ENCODE measurements around the gene CD59. TPM values are rescaled to one million over a fixed set of nuclear protein-coding genes. Genes with fewer than 3 reads are reported as not detected.
"Not testable (repeated sequence)": the region's sequence is repeated elsewhere in the genome, so short reads cannot be mapped to it uniquely, and the experiment has no call there.

CD59 gene
- total RNA-seq, 1 donor from 2014 or later: 546 TPM

GRCh38 chr11:33694346-33695050 lies 41.7 kb downstream of the CD59 start:
- DNase-seq (ENCODE audit: low spot score): no peak

DNA sequence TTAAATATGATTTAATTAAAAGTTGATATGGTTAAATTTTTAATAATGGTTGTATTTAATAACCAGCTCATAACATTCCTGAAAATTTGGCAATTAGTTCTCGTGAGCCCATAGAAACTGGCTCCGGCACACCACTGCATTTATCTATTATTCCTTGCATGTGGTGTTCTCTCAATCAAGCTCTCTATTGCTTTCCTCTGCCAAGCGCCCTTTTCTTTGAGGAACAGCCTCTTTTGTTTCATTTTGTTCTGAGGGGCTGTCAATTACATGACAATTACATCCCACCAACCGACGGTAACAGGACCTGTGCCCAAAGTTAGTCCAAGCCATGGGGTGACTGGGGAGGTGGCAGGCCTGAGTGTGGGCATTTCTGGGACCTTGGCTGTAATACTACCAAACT lies 43.7 kb downstream of the CD59 start:
- DNase-seq (ENCODE audit: low spot score): no peak

- DNase-seq (ENCODE audit: low spot score): peak; percentile 77
Measured at GRCh38 chr11:33692013-33692504, 44.2 kb downstream of the CD59 start.

GRCh38 chr11:33691066-33691864 lies 45.0 kb downstream of the CD59 start:
- DNase-seq (ENCODE audit: low spot score): no peak

DNA sequence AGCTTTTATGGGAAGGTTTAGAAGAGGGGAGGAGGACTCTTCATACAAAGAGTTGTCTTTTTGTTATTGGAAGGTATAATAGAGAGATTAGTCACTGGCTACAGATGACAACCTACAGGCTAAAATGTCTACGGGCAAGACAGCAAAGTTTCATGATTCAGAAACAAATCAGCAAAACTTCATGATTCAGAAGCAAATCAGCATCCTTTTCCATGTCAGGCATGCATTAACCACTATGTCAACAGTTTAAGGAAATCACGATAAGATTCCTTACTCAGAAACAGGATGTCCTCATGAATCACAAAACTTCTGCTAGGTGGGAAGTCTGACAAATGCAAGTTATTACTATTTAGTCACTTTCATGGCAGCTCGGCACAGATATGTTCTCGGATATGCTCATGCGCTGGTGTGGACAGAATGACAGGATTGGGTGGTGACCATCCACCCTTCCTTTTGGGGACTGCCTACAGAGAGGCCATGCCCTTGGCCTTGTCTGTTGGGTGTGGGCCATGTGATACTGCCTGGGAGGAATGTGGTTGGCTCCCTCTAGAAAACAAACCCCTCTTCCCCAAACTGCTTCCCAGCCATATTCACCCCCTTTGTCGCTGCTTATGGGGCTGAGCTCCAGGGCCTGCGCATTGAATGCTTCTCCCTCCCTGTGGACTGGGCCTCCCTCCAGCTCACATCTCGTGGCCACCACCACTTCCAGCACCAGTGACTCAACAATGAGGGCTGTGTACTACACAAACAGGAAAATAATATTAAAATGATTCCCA lies 45.7 kb downstream of the CD59 start:
- DNase-seq (ENCODE audit: low spot score): peak; percentile 61

- no peak for DNase-seq (ENCODE audit: low spot score)
Measured at GRCh38 chr11:33689501-33689900, 46.7 kb downstream of the CD59 start.

DNA sequence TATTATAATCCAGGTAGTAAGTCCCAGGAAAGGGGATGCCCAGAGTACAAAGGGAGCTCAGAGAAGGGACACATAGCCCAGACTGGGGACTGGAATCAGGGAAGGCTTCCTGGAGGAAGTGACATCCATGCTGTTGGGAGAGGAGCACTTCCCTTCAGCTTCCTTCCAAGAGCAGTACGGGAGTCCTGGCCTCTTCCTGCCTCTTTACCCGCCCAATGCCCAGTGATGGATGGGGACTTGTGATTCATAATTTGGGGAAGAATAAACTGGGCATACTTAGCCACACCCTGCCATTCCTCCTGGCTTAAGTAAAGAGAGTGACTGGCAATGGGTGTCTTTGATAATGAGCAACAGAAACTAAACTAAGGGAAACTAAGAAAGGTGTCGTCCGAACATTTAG lies 47.1 kb downstream of the CD59 start:
- no peak for DNase-seq (ENCODE audit: low spot score)

DNA sequence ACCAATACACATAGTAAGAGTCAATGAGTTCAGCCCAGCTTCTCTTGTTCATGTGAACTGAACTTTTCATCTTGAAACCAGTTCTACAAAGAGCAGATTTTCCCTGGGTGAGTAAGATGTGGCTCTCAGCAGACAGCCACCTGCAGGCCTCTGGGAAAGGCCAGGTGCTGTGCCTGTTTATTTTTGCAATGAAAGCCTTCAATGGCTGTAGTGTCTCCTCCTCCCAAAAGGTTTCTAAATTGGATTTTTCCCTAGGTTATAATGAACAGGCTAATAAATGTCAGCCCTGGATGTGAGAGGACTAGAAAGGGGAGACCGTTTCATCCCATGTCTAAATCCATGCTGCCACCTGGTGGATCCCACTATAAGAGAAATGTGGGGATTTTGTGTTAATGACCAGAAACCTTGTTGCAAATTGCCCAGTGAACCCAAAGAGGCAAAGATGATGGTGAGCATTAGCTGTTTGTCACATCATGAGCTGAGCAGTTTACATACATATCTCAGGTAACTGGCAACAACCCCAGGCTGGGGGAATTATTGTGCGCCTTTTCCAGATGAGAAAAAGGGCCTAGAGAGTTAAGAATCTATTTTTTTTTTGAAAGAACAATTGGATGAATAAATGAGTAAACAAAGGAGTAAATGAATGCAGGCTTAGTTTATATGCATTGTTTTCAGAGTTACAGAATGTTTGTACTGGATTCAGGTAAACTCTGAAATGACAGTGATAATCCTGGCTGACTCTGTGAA lies 48.3 kb downstream of the CD59 start:
- DNase-seq (ENCODE audit: low spot score): no peak

- DNase-seq (ENCODE audit: low spot score): peak; percentile 32
Measured at GRCh38 chr11:33685082-33685481, 51.1 kb downstream of the CD59 start.

GRCh38 chr11:33684003-33684706 lies 52.1 kb downstream of the CD59 start:
- DNase-seq (ENCODE audit: low spot score): no peak

- peak; percentile 43 for DNase-seq (ENCODE audit: low spot score)
Measured at GRCh38 chr11:33682446-33682845, 53.8 kb downstream of the CD59 start.

- no peak for DNase-seq (ENCODE audit: low spot score)
Measured at GRCh38 chr11:33682019-33682418, 54.2 kb downstream of the CD59 start.

DNA sequence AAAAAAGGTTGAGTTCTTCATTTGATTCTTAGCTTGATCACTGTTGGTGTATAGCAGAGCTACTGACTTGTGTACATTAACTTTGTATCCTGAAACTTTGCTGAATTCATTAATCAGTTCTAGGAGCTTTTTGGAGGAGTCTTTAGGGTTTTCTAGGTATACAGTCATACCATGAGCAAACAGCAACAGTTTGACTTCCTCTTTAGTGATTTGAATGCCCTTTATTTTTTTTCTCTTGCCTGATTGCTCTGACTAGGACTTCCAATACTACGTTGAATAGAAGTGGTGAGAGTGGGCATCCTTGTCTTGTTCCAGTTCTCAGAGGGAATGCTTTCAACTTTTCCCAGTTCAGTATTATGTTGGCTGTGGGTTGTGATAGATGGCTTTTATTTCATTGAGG lies 57.6 kb downstream of the CD59 start:
- not testable (repeated sequence) for DNase-seq (ENCODE audit: low spot score)

DNA sequence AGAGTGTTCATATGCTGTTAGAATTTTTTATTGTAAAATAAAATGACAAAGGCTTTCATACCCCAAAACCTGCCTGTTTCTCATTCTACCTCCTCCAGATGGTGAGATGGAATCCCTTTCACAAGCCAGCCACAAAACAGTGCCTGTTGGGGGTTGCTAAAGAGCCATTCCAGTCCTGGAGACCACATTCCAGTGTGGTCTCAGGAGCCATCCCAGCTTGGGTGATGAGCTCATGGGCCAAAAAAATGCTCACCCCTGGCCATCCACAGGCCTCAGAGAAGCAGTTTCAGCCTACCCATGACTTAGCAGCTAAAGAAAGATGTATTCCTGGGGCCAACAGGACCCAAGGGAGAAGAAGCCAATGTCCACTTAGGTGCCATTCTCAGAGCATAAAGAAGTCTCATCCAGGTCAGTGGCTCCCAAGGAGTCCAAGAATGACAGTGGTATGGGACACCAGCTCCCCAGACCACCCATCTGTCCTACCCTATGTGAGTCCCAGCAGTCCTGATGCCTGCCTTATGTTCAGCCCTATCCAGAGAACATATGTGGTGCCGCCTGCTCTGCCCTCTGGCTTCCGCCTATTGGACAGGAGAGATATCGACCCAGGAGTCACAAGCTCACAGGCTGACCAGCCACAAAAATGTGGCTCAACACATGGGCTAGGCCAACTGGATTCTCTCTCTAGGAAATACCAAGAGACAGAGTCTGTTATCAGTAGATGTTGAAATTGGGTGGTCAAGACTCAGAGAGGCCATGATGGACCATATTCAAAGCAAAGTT lies 62.0 kb downstream of the CD59 start:
- DNase-seq (ENCODE audit: low spot score): no peak

DNA sequence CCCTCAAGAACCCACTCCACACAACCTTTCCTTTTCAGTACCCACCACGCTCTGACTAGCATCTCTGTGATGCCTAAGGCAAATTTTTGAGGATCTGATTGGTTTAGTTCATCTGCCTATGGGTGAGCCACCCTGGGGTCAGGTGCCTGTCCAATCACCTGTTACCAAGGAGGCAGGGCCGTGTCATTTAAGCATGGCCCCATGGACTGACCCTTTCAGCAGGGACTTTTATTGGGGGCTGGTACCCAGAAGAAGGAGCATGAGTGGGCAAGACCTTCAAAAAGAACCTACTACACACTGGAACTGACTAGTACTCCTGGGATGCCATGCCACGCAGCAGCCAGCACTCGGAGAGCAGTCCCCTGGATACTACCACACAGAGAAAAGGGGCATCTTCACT lies 64.0 kb downstream of the CD59 start:
- DNase-seq (ENCODE audit: low spot score): no peak

DNA sequence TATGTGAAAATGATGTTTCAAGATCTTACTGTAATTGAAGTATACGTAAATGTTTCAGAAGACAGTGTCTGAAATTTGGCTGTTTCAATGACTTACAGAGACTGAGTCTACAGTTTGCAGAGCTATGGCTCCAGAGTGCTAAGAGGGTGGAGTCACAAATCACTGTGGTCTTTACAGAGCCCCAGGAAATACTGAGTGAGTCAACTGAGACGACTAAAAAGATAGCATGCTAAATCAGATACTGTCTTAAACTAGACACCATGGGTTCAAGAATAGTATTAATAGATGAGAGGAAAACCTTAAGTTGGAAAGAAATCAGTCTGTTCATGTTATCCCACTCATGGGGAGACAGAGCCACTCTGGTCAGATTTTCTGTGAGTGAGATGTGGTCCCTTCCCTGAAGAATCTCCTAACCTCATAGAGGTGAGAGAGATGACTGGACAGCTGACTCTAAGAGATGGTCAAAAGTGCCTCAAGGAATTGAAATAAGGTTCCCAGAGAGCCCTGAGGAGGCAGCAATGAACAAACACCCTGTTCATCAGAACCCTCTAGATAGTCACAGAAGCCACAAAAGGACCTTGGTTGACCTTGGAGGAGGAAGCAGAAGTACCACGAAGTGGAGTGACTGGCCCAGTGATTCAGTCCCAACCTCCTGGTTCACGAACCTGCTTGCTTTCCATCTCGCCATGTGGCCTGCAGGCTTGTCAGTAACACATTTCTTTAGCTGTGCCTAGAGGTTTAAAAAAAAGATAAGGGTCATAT lies 65.8 kb downstream of the CD59 start:
- DNase-seq (ENCODE audit: low spot score): no peak

DNA sequence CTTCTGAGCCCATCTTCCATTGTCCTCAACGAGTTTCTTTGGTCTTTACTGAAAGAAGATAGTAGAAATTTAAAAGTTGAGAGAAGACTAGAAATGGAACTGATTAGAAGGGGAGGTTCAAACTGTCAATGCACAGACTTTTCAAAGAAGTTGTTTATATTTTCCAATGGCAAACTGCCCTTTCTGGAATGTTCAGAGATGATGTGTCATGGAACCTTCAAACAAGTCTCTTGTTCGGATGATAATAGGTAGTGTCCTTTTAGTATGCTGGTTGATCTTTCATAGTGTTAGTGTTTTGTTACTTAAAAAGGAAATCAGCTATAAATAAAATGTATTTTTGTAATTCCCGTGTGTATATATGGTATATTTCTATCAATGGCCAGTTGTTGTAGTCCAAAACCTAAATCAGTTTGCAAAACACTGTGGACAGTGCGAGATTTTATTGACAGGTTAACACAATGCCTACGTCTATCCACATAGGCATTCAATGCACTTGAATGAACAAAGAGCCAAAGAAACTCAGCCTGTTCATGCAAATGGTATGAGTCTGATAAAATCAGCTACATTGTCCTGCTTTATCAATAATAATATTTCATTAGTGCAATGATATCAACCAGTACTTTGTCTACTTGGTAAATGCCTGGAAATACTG lies 66.5 kb downstream of the CD59 start:
- DNase-seq (ENCODE audit: low spot score): no peak

DNA sequence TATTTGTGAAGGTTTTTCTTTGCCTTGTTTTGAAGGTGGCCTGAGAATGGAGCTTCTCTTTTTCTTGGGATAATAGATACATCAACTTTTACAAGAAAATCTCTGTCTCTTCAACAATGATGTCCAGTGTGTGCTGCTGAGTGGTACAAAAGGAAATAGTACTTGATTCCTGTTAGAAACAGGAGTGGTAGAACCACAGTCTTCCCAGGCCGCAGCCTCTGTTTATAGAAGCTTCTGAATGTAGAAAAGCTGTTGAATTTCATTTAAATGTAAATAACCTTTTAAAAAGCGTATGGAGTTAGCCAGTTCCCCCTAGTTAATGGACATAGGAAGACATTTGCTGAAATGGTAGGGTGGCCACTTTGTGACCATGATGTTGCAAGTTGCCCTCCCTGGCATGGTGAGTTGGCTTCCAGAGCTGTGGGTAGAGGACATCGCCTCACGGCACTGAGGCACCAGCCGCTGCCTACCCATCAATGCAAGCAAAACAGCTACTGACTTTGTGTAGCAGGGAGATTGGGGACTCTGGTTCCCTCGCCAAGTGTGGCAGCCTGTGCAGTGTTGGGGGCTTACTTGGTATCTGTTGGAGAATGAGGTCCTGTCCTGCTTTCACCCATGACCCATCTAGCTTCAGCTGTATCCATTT lies 67.1 kb downstream of the CD59 start:
- no peak for DNase-seq (ENCODE audit: low spot score)

All from ureter (tissue), 1 donor.